ENCODE data around the gene CENATAC.
"Not testable (repeated sequence)": the region's sequence is repeated elsewhere in the genome, so short reads cannot be mapped to it uniquely, and the experiment has no call there.

DNA sequence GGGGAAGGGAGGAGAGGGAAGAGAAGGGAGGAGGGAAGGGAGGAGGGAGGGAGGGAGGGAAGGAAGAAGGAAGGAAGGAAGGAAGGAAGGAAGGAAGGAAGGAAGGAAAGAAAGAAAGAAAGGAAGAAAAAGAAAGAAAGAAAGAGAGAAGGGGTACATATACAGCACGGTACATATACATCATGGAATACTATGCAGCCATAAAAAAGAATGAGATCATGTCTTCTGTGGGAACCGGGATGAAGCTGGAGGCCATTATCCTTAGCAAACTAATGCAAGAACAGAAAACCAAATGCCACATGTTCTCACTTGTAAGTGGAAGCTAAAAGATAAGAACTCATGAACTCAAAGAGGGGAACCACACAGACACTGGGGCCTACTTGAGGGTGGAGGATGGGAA lies 28.4 kb upstream of the CENATAC start:
- not testable (repeated sequence) for TF ChIP-seq ZFP3 (CRISPR knock-in tag; IDR thresholded peaks at IDR 0.05); BACH2 (CRISPR knock-in tag; IDR thresholded peaks at IDR 0.05; ENCODE audit: borderline replicate concordance); ZC3H10 (CRISPR knock-in tag; IDR thresholded peaks at IDR 0.05); ARNTL (CRISPR knock-in tag; IDR thresholded peaks at IDR 0.05; ENCODE audit: borderline replicate concordance, low read depth); PATZ1 (CRISPR knock-in tag; IDR thresholded peaks at IDR 0.05; ENCODE audit: borderline replicate concordance); ZNF8 (CRISPR knock-in tag; IDR thresholded peaks at IDR 0.05); RARB (CRISPR knock-in tag; IDR thresholded peaks at IDR 0.05); ZFP30 (CRISPR knock-in tag; IDR thresholded peaks at IDR 0.05); SNAI2 (CRISPR knock-in tag; IDR thresholded peaks at IDR 0.05); PPARA (CRISPR knock-in tag; IDR thresholded peaks at IDR 0.05; ENCODE audit: borderline replicate concordance); ESRRG (CRISPR knock-in tag; IDR thresholded peaks at IDR 0.05); POU6F1 (CRISPR knock-in tag; IDR thresholded peaks at IDR 0.05; ENCODE audit: borderline replicate concordance, low read depth); TCF4 (CRISPR knock-in tag; IDR thresholded peaks at IDR 0.05; ENCODE audit: borderline replicate concordance); ZNF565 (CRISPR knock-in tag; conservative IDR thresholded peaks at IDR 0.05; ENCODE audit: low read depth)

Data from SK-N-SH treated with all-trans-retinoic acid at 6 μM for 48 hours (cell line).